ENCODE data around the gene DIAPH1.

Gene DIAPH1

DNA sequence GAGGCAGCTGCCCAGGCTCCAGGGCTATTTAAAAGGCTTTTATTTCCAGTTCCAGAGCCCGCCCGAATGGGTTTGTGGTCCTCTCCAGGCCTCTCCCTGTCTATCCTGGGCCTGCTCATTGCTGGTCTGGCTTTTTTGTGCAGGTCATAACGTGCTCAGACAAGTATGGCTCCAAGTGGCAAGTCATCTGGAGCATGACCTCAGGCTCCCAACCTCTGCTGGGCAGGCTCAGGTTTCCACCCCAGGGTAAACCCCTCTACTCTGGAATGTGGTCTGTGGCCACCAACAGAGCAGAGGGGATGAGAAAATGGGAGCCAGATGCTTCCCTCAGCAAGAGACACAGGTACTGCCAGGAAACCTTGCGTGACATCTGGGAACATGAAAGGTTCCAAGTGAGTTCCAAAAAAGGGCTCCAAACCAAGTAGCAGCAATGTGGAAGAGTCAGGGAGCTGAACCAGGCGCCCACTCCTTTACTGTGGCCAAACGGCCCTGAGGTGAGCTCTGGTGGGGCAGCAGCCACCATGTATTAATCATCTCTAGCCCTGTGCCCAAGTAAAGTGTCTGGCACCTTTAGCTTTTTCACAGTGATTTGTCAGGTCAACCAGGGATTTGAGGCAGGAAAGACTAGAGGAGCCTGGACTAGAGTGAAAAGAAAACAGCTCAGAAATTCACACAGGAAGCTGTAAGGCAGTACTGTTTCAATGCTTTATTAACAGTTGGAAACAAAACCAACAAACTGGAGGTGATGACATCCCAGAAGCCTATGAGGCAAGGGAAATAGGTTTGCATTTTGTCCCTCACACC is 104.3 kb downstream of the DIAPH1 start:
- no peaks in the 10 kb centered on the region for H3K9me3 ChIP-seq (ENCODE audit: control insufficient read depth, insufficient read depth, low read length)
- H3K4me3 ChIP-seq (ENCODE audit: low read length): no peak overlapping the region
- WGBS (ENCODE audit: insufficient coverage, insufficient read length): no CpG with 5 or more reads among the region's 6 CpGs
- H3K27me3 ChIP-seq (ENCODE audit: control insufficient read depth, insufficient read depth, low read length): no peaks in the 10 kb centered on the region
- no peak overlapping the region for H3K27ac ChIP-seq (ENCODE audit: low read length)
- H3K36me3 ChIP-seq (ENCODE audit: control insufficient read depth, insufficient read depth, low read length): peaks cover 7% of the 10 kb centered on the region; the same call in 1 of the 2 replicates
- no peak for DNase-seq (ENCODE audit: low read depth, low spot score)
- H3K4me1 ChIP-seq (ENCODE audit: control insufficient read depth, insufficient read depth, low read length): peaks cover 3% of the 10 kb centered on the region

DNA sequence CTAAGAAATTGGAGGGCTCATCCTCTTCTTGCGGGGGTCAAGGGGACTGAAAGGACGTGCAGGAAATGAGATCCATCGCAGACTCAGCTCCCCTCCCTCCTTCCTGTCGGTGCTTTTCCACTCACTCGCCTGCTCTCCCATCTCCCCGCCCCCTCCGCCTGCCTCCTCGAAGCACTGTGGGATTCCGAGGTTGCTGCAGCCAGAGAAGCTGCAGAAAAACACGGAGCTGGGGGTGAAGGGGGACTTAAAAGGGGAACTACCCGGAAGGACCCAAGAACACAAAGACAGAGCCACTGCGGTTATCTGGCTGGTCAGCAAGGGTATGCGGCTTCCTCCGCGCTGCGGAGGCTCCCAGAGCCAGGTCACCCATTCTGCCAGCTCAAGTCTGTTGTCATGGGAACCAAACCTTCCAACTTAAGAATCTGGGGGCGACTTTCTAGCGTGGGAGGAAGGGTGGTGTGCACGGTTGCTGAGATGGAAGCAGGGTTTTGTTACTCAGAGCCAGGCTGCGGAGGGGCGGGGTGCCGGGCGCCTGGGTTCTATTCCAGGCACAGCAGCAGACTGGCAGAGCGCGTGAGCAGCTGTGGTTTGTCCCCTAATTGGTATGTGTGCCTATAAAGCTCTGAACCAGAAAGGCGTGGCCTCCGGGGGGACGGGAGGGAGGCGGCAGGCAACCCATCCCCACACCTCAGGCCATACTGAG is 105.0 kb downstream of the DIAPH1 start:
- no peak for DNase-seq (ENCODE audit: low read depth, low spot score)
- no CpG with 5 or more reads among the region's 29 CpGs for WGBS (ENCODE audit: insufficient coverage, insufficient read length)
- Histone ChIP-seq H3K4me3 (ENCODE audit: low read length) (peak overlapping the region; percentile 55; the same call in 1 of the 2 replicates), H3K27me3 (ENCODE audit: control insufficient read depth, insufficient read depth, low read length) (no peaks in the 10 kb centered on the region), H3K27ac (ENCODE audit: low read length) (no peak overlapping the region), H3K4me1 (ENCODE audit: control insufficient read depth, insufficient read depth, low read length) (peaks cover 3% of the 10 kb centered on the region), H3K36me3 (ENCODE audit: control insufficient read depth, insufficient read depth, low read length) (peaks cover 7% of the 10 kb centered on the region; the same call in 1 of the 2 replicates), H3K9me3 (ENCODE audit: control insufficient read depth, insufficient read depth, low read length) (no peaks in the 10 kb centered on the region)

DNA sequence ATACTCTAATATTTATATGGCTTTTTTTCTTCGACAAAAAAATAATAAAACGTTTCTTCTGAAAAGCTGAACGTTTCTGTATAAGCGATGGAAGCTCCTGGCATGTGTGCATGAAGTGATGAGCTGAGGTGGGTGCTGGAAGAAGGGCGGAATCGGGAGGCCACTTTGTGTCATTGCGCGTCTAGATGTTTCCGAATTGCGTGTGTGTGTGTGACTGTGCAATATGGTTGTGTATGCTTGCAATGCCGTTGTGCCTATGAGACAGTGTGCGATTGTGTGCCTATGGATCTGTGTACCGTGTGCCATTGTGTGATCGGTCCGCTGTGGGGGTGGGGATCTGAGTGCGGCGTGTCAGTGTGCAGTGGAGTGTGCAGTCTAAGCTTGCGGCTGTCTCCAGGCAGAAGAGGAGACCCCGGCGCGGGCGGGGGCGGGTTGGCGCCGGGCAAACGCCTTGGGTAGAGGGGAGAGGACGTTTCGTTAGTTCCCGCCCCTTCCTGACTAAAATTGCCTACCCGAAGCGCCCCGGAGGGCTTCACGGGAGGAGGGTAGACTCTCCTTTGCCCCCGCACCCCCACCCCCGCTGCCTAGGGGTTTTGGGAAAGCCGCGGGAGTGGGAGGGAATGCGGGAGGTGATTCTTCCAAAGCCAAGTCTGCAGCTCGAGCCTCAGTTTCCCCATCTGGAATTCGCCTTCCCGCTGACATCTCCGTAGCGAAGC is 105.7 kb downstream of the DIAPH1 start:
- Histone ChIP-seq H3K27ac (ENCODE audit: low read length) (no peak overlapping the region), H3K4me1 (ENCODE audit: control insufficient read depth, insufficient read depth, low read length) (peaks cover 3% of the 10 kb centered on the region), H3K27me3 (ENCODE audit: control insufficient read depth, insufficient read depth, low read length) (no peaks in the 10 kb centered on the region), H3K4me3 (ENCODE audit: low read length) (peak overlapping the region; percentile 55; the same call in 1 of the 2 replicates), H3K9me3 (ENCODE audit: control insufficient read depth, insufficient read depth, low read length) (no peaks in the 10 kb centered on the region), H3K36me3 (ENCODE audit: control insufficient read depth, insufficient read depth, low read length) (peaks cover 7% of the 10 kb centered on the region; the same call in 1 of the 2 replicates)
- WGBS (ENCODE audit: insufficient coverage, insufficient read length): no CpG with 5 or more reads among the region's 43 CpGs
- no peak for DNase-seq (ENCODE audit: low read depth, low spot score)

DNA sequence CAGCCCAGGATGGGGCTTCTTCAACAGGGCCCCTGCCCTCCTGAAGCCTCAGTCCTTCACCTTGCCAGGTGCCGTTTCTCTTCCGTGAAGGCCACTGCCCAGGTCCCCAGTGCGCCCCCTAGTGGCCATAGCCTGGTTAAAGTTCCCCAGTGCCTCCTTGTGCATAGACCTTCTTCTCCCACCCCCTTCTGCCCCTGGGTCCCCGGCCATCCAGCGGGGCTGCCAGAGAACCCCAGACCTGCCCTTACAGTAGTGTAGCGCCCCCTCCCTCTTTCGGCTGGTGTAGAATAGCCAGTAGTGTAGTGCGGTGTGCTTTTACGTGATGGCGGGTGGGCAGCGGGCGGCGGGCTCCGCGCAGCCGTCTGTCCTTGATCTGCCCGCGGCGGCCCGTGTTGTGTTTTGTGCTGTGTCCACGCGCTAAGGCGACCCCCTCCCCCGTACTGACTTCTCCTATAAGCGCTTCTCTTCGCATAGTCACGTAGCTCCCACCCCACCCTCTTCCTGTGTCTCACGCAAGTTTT is 106.3 kb downstream of the DIAPH1 start:
- no CpG with 5 or more reads among the region's 28 CpGs for WGBS (ENCODE audit: insufficient coverage, insufficient read length)
- peak overlapping the region; percentile 55; the same call in 1 of the 2 replicates for H3K4me3 ChIP-seq (ENCODE audit: low read length)
- H3K9me3 ChIP-seq (ENCODE audit: control insufficient read depth, insufficient read depth, low read length): no peaks in the 10 kb centered on the region
- DNase-seq (ENCODE audit: low read depth, low spot score): no peak
- peaks cover 7% of the 10 kb centered on the region; the same call in 1 of the 2 replicates for H3K36me3 ChIP-seq (ENCODE audit: control insufficient read depth, insufficient read depth, low read length)
- H3K27me3 ChIP-seq (ENCODE audit: control insufficient read depth, insufficient read depth, low read length): no peaks in the 10 kb centered on the region
- H3K4me1 ChIP-seq (ENCODE audit: control insufficient read depth, insufficient read depth, low read length): peaks cover 3% of the 10 kb centered on the region
- H3K27ac ChIP-seq (ENCODE audit: low read length): no peak overlapping the region

DNA sequence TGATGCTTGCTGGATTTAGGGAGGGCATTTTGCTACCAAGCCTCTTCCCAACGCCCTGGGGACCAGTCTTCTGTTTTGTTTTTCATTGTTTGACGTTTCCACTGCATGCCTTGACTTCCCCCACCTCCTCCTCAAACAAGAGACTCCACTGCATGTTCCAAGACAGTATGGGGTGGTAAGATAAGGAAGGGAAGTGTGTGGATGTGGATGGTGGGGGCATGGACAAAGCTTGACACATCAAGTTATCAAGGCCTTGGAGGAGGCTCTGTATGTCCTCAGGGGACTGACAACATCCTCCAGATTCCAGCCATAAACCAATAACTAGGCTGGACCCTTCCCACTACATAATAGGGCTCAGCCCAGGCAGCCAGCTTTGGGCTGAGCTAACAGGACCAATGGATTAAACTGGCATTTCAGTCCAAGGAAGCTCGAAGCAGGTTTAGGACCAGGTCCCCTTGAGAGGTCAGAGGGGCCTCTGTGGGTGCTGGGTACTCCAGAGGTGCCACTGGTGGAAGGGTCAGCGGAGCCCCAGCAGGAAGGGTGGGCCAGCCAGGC is 107.0 kb downstream of the DIAPH1 start:
- no peaks in the 10 kb centered on the region for H3K9me3 ChIP-seq (ENCODE audit: control insufficient read depth, insufficient read depth, low read length)
- H3K36me3 ChIP-seq (ENCODE audit: control insufficient read depth, insufficient read depth, low read length): peaks cover 5% of the 10 kb centered on the region; the same call in 1 of the 2 replicates
- no peaks in the 10 kb centered on the region for H3K27me3 ChIP-seq (ENCODE audit: control insufficient read depth, insufficient read depth, low read length)
- H3K27ac ChIP-seq (ENCODE audit: low read length): no peak overlapping the region
- no peak for DNase-seq (ENCODE audit: low read depth, low spot score)
- peaks cover 3% of the 10 kb centered on the region for H3K4me1 ChIP-seq (ENCODE audit: control insufficient read depth, insufficient read depth, low read length)
- WGBS (ENCODE audit: insufficient coverage, insufficient read length): no CpG with 5 or more reads among the region's 4 CpGs
- no peak overlapping the region for H3K4me3 ChIP-seq (ENCODE audit: low read length)

DNA sequence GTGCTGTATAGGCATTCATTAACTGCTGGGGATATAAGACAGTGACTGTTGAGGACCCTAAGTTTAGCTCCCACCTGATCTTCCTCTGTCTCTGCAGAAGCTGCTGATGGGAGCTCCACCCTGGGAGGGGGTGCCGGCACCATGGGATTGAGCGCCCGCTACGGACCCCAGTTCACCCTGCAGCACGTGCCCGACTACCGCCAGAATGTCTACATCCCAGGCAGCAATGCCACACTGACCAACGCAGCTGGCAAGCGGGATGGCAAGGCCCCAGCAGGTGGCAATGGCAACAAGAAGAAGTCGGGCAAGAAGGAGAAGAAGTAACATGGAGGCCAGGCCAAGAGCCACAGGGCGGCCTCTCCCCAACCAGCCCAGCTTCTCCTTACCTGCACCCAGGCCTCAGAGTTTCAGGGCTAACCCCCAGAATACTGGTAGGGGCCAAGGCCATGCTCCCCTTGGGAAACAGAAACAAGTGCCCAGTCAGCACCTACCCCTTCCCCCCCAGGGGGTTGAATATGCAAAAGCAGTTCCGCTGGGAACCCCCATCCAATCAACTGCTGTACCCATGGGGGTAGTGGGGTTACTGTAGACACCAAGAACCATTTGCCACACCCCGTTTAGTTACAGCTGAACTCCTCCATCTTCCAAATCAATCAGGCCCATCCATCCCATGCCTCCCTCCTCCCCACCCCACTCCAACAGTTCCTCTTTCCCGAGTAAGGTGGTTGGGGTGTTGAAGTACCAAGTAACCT is 107.8 kb downstream of the DIAPH1 start:
- Histone ChIP-seq H3K36me3 (ENCODE audit: control insufficient read depth, insufficient read depth, low read length) (no peaks in the 10 kb centered on the region), H3K4me3 (ENCODE audit: low read length) (no peak overlapping the region), H3K27ac (ENCODE audit: low read length) (no peak overlapping the region), H3K4me1 (ENCODE audit: control insufficient read depth, insufficient read depth, low read length) (peaks cover 2% of the 10 kb centered on the region), H3K9me3 (ENCODE audit: control insufficient read depth, insufficient read depth, low read length) (no peaks in the 10 kb centered on the region), H3K27me3 (ENCODE audit: control insufficient read depth, insufficient read depth, low read length) (no peaks in the 10 kb centered on the region)
- no CpG with 5 or more reads among the region's 14 CpGs for WGBS (ENCODE audit: insufficient coverage, insufficient read length)
- no peak for DNase-seq (ENCODE audit: low read depth, low spot score)

DNA sequence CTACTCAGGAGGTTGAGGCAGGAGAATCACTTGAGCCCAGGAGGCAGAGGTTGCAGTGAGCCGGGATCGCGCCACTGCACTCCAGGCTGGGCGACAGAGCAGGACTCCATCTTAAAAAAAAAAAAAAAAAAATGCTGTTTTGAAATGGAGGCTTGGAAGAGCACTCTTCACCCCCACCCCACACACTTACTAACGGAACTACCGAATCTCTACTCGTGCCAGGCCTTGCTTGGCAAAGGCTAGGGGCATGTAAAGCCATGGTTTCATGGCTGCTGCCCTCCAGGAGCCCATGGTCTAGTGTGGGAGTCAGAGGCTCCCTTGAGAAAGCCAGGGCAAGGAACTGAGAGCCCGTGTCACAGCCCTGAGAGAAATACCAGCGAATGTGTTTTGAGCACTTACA is 108.6 kb downstream of the DIAPH1 start:
- H3K27me3 ChIP-seq (ENCODE audit: control insufficient read depth, insufficient read depth, low read length): no peaks in the 10 kb centered on the region
- H3K4me1 ChIP-seq (ENCODE audit: control insufficient read depth, insufficient read depth, low read length): no peaks in the 10 kb centered on the region; the same call in 1 of the 2 replicates
- H3K4me3 ChIP-seq (ENCODE audit: low read length): no peak overlapping the region
- H3K36me3 ChIP-seq (ENCODE audit: control insufficient read depth, insufficient read depth, low read length): no peaks in the 10 kb centered on the region
- H3K9me3 ChIP-seq (ENCODE audit: control insufficient read depth, insufficient read depth, low read length): no peaks in the 10 kb centered on the region
- no CpG with 5 or more reads among the region's 9 CpGs for WGBS (ENCODE audit: insufficient coverage, insufficient read length)
- DNase-seq (ENCODE audit: low read depth, low spot score): no peak
- H3K27ac ChIP-seq (ENCODE audit: low read length): no peak overlapping the region

DNA sequence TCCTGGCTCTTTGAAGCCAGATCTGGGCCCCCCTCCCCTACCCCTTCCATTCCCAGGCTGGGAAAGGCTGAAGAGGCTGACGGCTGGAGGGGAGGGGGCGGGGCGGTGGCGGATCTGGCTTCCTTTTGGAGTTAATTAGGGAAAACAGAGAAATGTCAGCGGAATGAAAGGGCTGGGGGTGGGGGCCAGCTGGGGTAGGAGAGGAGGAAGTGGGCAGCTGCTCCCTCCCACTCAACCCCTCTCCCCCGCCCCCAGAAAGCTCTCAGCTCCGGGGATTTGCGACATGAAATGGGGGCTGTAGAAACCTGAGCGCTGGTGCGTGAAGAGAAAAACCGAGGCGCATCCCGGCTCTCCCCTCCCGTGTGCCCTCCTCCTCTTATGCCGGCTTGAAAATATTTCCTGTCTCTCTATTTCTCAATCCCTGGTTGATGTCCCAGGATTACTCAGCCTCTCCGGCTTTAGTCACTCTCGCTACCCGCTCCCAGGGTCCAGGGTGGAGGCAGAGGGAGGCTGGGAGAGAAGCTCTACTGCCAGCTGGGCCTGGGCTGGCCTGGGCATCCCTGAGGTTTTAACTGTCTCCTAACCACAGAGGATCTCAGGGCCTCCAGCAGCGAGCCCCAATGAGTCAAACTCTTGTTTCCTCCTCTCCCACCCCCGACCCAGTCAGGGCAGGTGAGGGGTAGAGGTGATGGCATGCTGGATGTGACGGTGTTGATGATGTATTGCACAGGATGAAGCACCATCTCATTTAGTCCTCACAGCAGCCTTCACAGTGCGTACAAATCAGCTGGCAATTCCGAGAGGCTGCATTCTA is 109.8 kb downstream of the DIAPH1 start:
- Histone ChIP-seq H3K4me3 (ENCODE audit: low read length) (no peak overlapping the region; the same call in 1 of the 2 replicates), H3K36me3 (ENCODE audit: control insufficient read depth, insufficient read depth, low read length) (no peaks in the 10 kb centered on the region), H3K27me3 (ENCODE audit: control insufficient read depth, insufficient read depth, low read length) (no peaks in the 10 kb centered on the region), H3K9me3 (ENCODE audit: control insufficient read depth, insufficient read depth, low read length) (no peaks in the 10 kb centered on the region), H3K27ac (ENCODE audit: low read length) (no peak overlapping the region), H3K4me1 (ENCODE audit: control insufficient read depth, insufficient read depth, low read length) (no peaks in the 10 kb centered on the region; the same call in 1 of the 2 replicates)
- DNase-seq (ENCODE audit: low read depth, low spot score): no peak
- WGBS (ENCODE audit: insufficient coverage, insufficient read length): no CpG with 5 or more reads among the region's 23 CpGs

DNA sequence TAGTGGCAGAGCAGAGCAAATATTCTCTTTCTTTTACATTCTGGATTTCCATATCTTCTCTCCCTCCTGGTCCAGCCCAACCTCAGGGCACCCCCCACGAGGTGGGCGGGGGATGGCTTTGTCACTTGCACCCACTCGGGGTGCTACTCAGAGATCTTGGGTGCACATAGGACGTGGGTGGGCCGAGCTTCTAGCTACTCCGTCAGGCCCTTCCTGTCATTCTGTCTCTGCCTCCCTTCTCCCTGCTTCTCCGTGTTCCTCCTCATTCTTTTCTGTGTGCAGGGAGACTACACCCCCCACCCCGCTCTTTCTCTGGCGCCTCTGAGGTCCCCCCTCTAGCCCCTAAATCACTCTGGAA is 110.4 kb downstream of the DIAPH1 start:
- Histone ChIP-seq H3K27me3 (ENCODE audit: control insufficient read depth, insufficient read depth, low read length) (no peaks in the 10 kb centered on the region), H3K4me3 (ENCODE audit: low read length) (no peak overlapping the region), H3K9me3 (ENCODE audit: control insufficient read depth, insufficient read depth, low read length) (no peaks in the 10 kb centered on the region), H3K27ac (ENCODE audit: low read length) (no peak overlapping the region), H3K36me3 (ENCODE audit: control insufficient read depth, insufficient read depth, low read length) (no peaks in the 10 kb centered on the region), H3K4me1 (ENCODE audit: control insufficient read depth, insufficient read depth, low read length) (no peaks in the 10 kb centered on the region; the same call in 1 of the 2 replicates)
- DNase-seq (ENCODE audit: low read depth, low spot score): no peak
- WGBS (ENCODE audit: insufficient coverage, insufficient read length): no CpG with 5 or more reads among the region's 9 CpGs

Measured in iPS DF 6.9 (cell line).